Measurements from ENCODE around the gene GAB2.

Gene GAB2

GRCh38 chr11:78231962-78232501, 185.6 kb downstream of the GAB2 start:
- Histone ChIP-seq H3K4me1 (ENCODE audit: insufficient read depth, low read length, severe bottlenecking) (no peaks in the 10 kb centered on the region), H3K36me3 (ENCODE audit: insufficient read depth, low read length) (no peaks in the 10 kb centered on the region), H3K9me2 (ENCODE audit: low read depth, low read length) (no peaks in the 10 kb centered on the region), H3K4me3 (ENCODE audit: low read depth, low read length, poor library complexity, severe bottlenecking) (no peak overlapping the region), H4K20me1 (ENCODE audit: insufficient read depth, low read length) (no peaks in the 10 kb centered on the region), H3K27ac (ENCODE audit: low read depth, low read length, poor library complexity, severe bottlenecking) (no peak overlapping the region), H3K9me3 (ENCODE audit: low read length) (no peaks in the 10 kb centered on the region), H3K9ac (ENCODE audit: low read length) (no peak overlapping the region), H3K4me2 (ENCODE audit: low read length) (no peak overlapping the region), H3K27me3 (ENCODE audit: insufficient read depth, low read length) (no peaks in the 10 kb centered on the region), H3F3A (ENCODE audit: insufficient read depth, low read length) (no peaks in the 10 kb centered on the region), H3K79me2 (ENCODE audit: insufficient read depth, low read length) (no peaks in the 10 kb centered on the region), H2AFZ (ENCODE audit: low read length) (no peak overlapping the region)
- TF ChIP-seq EZH2 (IDR thresholded peaks at IDR 0.05; ENCODE audit: borderline replicate concordance, low read length) (no peak), CTCF (IDR thresholded peaks at IDR 0.05; ENCODE audit: low read length) (no peak)

GRCh38 chr11:78230161-78230877, 187.3 kb downstream of the GAB2 start:
- Histone ChIP-seq H3K9me3 (ENCODE audit: low read length) (no peaks in the 10 kb centered on the region), H3K4me2 (ENCODE audit: low read length) (no peak overlapping the region), H3K36me3 (ENCODE audit: insufficient read depth, low read length) (no peaks in the 10 kb centered on the region), H3K27ac (ENCODE audit: low read depth, low read length, poor library complexity, severe bottlenecking) (no peak overlapping the region), H3K4me3 (ENCODE audit: low read depth, low read length, poor library complexity, severe bottlenecking) (no peak overlapping the region), H3K9ac (ENCODE audit: low read length) (no peak overlapping the region), H3K9me2 (ENCODE audit: low read depth, low read length) (no peaks in the 10 kb centered on the region), H3F3A (ENCODE audit: insufficient read depth, low read length) (no peaks in the 10 kb centered on the region), H3K79me2 (ENCODE audit: insufficient read depth, low read length) (no peaks in the 10 kb centered on the region), H3K4me1 (ENCODE audit: insufficient read depth, low read length, severe bottlenecking) (no peaks in the 10 kb centered on the region), H4K20me1 (ENCODE audit: insufficient read depth, low read length) (no peaks in the 10 kb centered on the region), H3K27me3 (ENCODE audit: insufficient read depth, low read length) (no peaks in the 10 kb centered on the region), H2AFZ (ENCODE audit: low read length) (no peak overlapping the region)
- TF ChIP-seq CTCF (IDR thresholded peaks at IDR 0.05; ENCODE audit: low read length): no peak
- no peak for TF ChIP-seq EZH2 (IDR thresholded peaks at IDR 0.05; ENCODE audit: borderline replicate concordance, low read length)

DNA sequence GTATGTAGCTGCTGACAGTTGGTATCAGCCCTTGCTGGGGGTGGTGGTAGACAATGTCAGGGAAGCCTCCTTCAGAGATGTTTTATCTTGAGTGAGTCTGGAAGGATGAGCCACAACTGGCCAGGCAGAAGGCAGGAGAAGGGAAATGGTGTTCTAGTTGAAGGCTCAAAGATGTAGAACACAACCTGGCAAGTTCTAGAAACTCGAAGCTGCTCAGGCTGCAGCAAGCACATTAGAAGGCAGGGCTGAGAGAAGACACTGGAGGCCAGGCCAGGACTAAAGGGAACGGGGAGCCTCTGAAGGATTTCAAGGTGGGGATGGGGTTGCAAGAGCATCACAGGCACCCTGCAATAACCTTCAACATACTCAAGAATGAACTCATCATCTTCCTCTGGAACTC, 188.5 kb downstream of the GAB2 start:
- H3K4me3 ChIP-seq (ENCODE audit: low read depth, low read length, poor library complexity, severe bottlenecking): no peak overlapping the region
- H3K36me3 ChIP-seq (ENCODE audit: insufficient read depth, low read length): no peaks in the 10 kb centered on the region
- H2AFZ ChIP-seq (ENCODE audit: low read length): no peak overlapping the region
- H3K9me2 ChIP-seq (ENCODE audit: low read depth, low read length): no peaks in the 10 kb centered on the region
- no peaks in the 10 kb centered on the region for H3K9me3 ChIP-seq (ENCODE audit: low read length)
- no peak for TF ChIP-seq EZH2 (IDR thresholded peaks at IDR 0.05; ENCODE audit: borderline replicate concordance, low read length)
- no peak for TF ChIP-seq CTCF (IDR thresholded peaks at IDR 0.05; ENCODE audit: low read length)
- H4K20me1 ChIP-seq (ENCODE audit: insufficient read depth, low read length): no peaks in the 10 kb centered on the region
- no peaks in the 10 kb centered on the region for H3K79me2 ChIP-seq (ENCODE audit: insufficient read depth, low read length)
- H3K4me2 ChIP-seq (ENCODE audit: low read length): no peak overlapping the region
- H3F3A ChIP-seq (ENCODE audit: insufficient read depth, low read length): no peaks in the 10 kb centered on the region
- no peak overlapping the region for H3K27ac ChIP-seq (ENCODE audit: low read depth, low read length, poor library complexity, severe bottlenecking)
- no peak overlapping the region for H3K9ac ChIP-seq (ENCODE audit: low read length)
- H3K4me1 ChIP-seq (ENCODE audit: insufficient read depth, low read length, severe bottlenecking): no peaks in the 10 kb centered on the region
- no peaks in the 10 kb centered on the region for H3K27me3 ChIP-seq (ENCODE audit: insufficient read depth, low read length)
